ENCODE data around the gene LRP11.

The LRP11 gene

GRCh38 chr6:149830731-149831307 is 33.3 kb downstream of the LRP11 start:
- Histone ChIP-seq H3F3A (ENCODE audit: insufficient read depth, low read length) (no peaks in the 10 kb centered on the region), H4K20me1 (ENCODE audit: insufficient read depth, low read length) (no peaks in the 10 kb centered on the region), H3K4me1 (ENCODE audit: insufficient read depth, low read length, severe bottlenecking) (no peaks in the 10 kb centered on the region), H3K27ac (ENCODE audit: low read depth, low read length, poor library complexity, severe bottlenecking) (no peak overlapping the region), H3K36me3 (ENCODE audit: insufficient read depth, low read length) (no peaks in the 10 kb centered on the region), H2AFZ (ENCODE audit: low read length) (no peak overlapping the region), H3K4me3 (ENCODE audit: low read depth, low read length, poor library complexity, severe bottlenecking) (no peak overlapping the region), H3K27me3 (ENCODE audit: insufficient read depth, low read length) (no peaks in the 10 kb centered on the region; the same call in 1 of the 2 replicates), H3K4me2 (ENCODE audit: low read length) (no peak overlapping the region), H3K9me3 (ENCODE audit: low read length) (no peaks in the 10 kb centered on the region), H3K9me2 (ENCODE audit: low read depth, low read length) (no peaks in the 10 kb centered on the region), H3K79me2 (ENCODE audit: insufficient read depth, low read length) (no peaks in the 10 kb centered on the region), H3K9ac (ENCODE audit: low read length) (no peak overlapping the region)
- TF ChIP-seq CTCF (IDR thresholded peaks at IDR 0.05; ENCODE audit: low read length) (no peak), EZH2 (IDR thresholded peaks at IDR 0.05; ENCODE audit: borderline replicate concordance, low read length) (no peak)

- no peaks in the 10 kb centered on the region for H3F3A ChIP-seq (ENCODE audit: insufficient read depth, low read length)
- no peaks in the 10 kb centered on the region for H3K27me3 ChIP-seq (ENCODE audit: insufficient read depth, low read length)
- H3K9me3 ChIP-seq (ENCODE audit: low read length) = no peaks in the 10 kb centered on the region
- no peaks in the 10 kb centered on the region for H3K4me1 ChIP-seq (ENCODE audit: insufficient read depth, low read length, severe bottlenecking)
- H3K9ac ChIP-seq (ENCODE audit: low read length) = no peak overlapping the region
- H3K27ac ChIP-seq (ENCODE audit: low read depth, low read length, poor library complexity, severe bottlenecking) = no peak overlapping the region
- H2AFZ ChIP-seq (ENCODE audit: low read length) = no peak overlapping the region
- H3K4me3 ChIP-seq (ENCODE audit: low read depth, low read length, poor library complexity, severe bottlenecking) = no peak overlapping the region
- no peaks in the 10 kb centered on the region for H3K9me2 ChIP-seq (ENCODE audit: low read depth, low read length)
- H3K36me3 ChIP-seq (ENCODE audit: insufficient read depth, low read length) = no peaks in the 10 kb centered on the region
- H4K20me1 ChIP-seq (ENCODE audit: insufficient read depth, low read length) = no peaks in the 10 kb centered on the region
- no peak overlapping the region for H3K4me2 ChIP-seq (ENCODE audit: low read length)
- H3K79me2 ChIP-seq (ENCODE audit: insufficient read depth, low read length) = no peaks in the 10 kb centered on the region
- TF ChIP-seq EZH2 (IDR thresholded peaks at IDR 0.05; ENCODE audit: borderline replicate concordance, low read length) (no peak), CTCF (IDR thresholded peaks at IDR 0.05; ENCODE audit: low read length) (no peak)
These were observed 38.9 kb downstream of the LRP11 start for GRCh38 chr6:149825292-149825691.

GRCh38 chr6:149823013-149823412 is 41.1 kb downstream of the LRP11 start:
- Histone ChIP-seq H3K4me3 (ENCODE audit: low read depth, low read length, poor library complexity, severe bottlenecking) (no peak overlapping the region), H3K27me3 (ENCODE audit: insufficient read depth, low read length) (no peaks in the 10 kb centered on the region), H3K9me3 (ENCODE audit: low read length) (no peaks in the 10 kb centered on the region), H3K4me1 (ENCODE audit: insufficient read depth, low read length, severe bottlenecking) (no peaks in the 10 kb centered on the region), H3K79me2 (ENCODE audit: insufficient read depth, low read length) (no peaks in the 10 kb centered on the region), H3F3A (ENCODE audit: insufficient read depth, low read length) (no peaks in the 10 kb centered on the region; the same call in 1 of the 2 replicates), H3K9ac (ENCODE audit: low read length) (no peak overlapping the region), H4K20me1 (ENCODE audit: insufficient read depth, low read length) (no peaks in the 10 kb centered on the region), H3K4me2 (ENCODE audit: low read length) (no peak overlapping the region), H2AFZ (ENCODE audit: low read length) (no peak overlapping the region), H3K9me2 (ENCODE audit: low read depth, low read length) (no peaks in the 10 kb centered on the region), H3K36me3 (ENCODE audit: insufficient read depth, low read length) (no peaks in the 10 kb centered on the region), H3K27ac (ENCODE audit: low read depth, low read length, poor library complexity, severe bottlenecking) (no peak overlapping the region)
- TF ChIP-seq CTCF (IDR thresholded peaks at IDR 0.05; ENCODE audit: low read length) (no peak), EZH2 (IDR thresholded peaks at IDR 0.05; ENCODE audit: borderline replicate concordance, low read length) (no peak)

All from OCI-LY1 (cell line).